WTC11 (cell line): ENCODE data around the gene N4BP2L2. TPM values are rescaled to one million over a fixed set of nuclear protein-coding genes. Genes with fewer than 3 reads are reported as not detected.

ENCODE experiments used
- ATAC-seq: fragments of 200-7000 bp; cut with Tn5 transposase; 2 replicates; pipeline ENCODE4 v1.10.0; 2021; ENCODE audit warnings: mild to moderate bottlenecking, moderate library complexity
- CTCF ChIA-PET: fragments of 300-600 bp; sonication (Branson Sonifier 250); formaldehyde crosslinking; loops from one replicate; lab custom pipeline; 2021; ENCODE audit warnings: antibody characterized with exemption; lab: Charles Lee
- POLR2A ChIA-PET: fragments of 350-600 bp; sonication (Branson Sonifier 250); formaldehyde crosslinking; loops from one replicate; lab custom pipeline; 2021; ENCODE audit warnings: antibody characterized with exemption; lab: Charles Lee
- DNase-seq: peaks from one replicate; pipeline ENCODE4 v3.0.0; 2021; ENCODE audit warnings: low spot score
- H3K27ac Mint-ChIP-seq: 2 replicates; pipeline ENCODE4 v1.8.0; 2021; ENCODE audit warnings: mixed read lengths
- H3K27me3 Mint-ChIP-seq: 2 replicates; pipeline ENCODE4 v1.8.0; 2021; ENCODE audit warnings: low read depth, mild to moderate bottlenecking, moderate library complexity, mixed read lengths
- H3K36me3 Mint-ChIP-seq: 2 replicates; pipeline ENCODE4 v1.8.0; 2021; ENCODE audit warnings: mixed read lengths
- H3K4me1 Mint-ChIP-seq: 2 replicates; pipeline ENCODE4 v1.8.0; 2022; ENCODE audit warnings: mixed read lengths
- H3K4me3 Mint-ChIP-seq: 2 replicates; pipeline ENCODE4 v1.8.0; 2021; ENCODE audit warnings: mild to moderate bottlenecking, moderate library complexity, mixed read lengths
- H3K9me3 Mint-ChIP-seq: 2 replicates; pipeline ENCODE4 v1.8.0; 2021; ENCODE audit warnings: mixed read lengths
- ATF1 ChIP-seq: sonication (generic); formaldehyde crosslinking; IDR thresholded peaks from 2 replicates; pipeline ENCODE4 v1.8.1; 2023; ENCODE audit warnings: mild to moderate bottlenecking, moderate library complexity, missing genetic modification reagents
- GABPB1 ChIP-seq: sonication (generic); formaldehyde crosslinking; IDR thresholded peaks from 2 replicates; pipeline ENCODE4 v1.8.1; 2023; ENCODE audit warnings: mild to moderate bottlenecking, missing genetic modification reagents
- GRHL2 ChIP-seq: fragments of 250-450 bp; sonication (Bioruptor Pico); IDR thresholded peaks from 2 replicates; pipeline ENCODE4 v1.8.0; 2022; ENCODE audit warnings: mild to moderate bottlenecking, moderate library complexity; ENCODE audit not compliant: insufficient replicate concordance, severe bottlenecking
- JAZF1 ChIP-seq: fragments of 250-450 bp; sonication (Bioruptor Pico); IDR thresholded peaks from 2 replicates; pipeline ENCODE4 v1.9.0; 2021; ENCODE audit warnings: moderate library complexity, mild to moderate bottlenecking, inconsistent platforms
- KAT7 ChIP-seq: sonication (generic); formaldehyde crosslinking; IDR thresholded peaks from 2 replicates; pipeline ENCODE4 v1.8.1; 2023; ENCODE audit warnings: missing genetic modification reagents, mild to moderate bottlenecking, borderline replicate concordance
- TEAD1 ChIP-seq: sonication (generic); formaldehyde crosslinking; IDR thresholded peaks from 2 replicates; pipeline ENCODE4 v1.8.0; 2022; ENCODE audit warnings: mild to moderate bottlenecking, missing genetic modification reagents
- TEAD4 ChIP-seq: sonication (generic); formaldehyde crosslinking; IDR thresholded peaks from 2 replicates; pipeline ENCODE4 v1.8.0; 2022; ENCODE audit warnings: mild to moderate bottlenecking, missing genetic modification reagents
- ZNF138 ChIP-seq: sonication (generic); formaldehyde crosslinking; conservative IDR thresholded peaks from 2 replicates; pipeline ENCODE4 v1.8.1; 2022; ENCODE audit warnings: mild to moderate bottlenecking, moderate library complexity, missing genetic modification reagents
- total RNA-seq: library from RNA; stranded (reverse); gene quantifications from 3 replicates; pipeline ENCODE4 v1.2.3, GENCODE V29; 2021
- TF ChIP-seq, protein P1 (sequence below): sonication (generic); formaldehyde crosslinking; IDR thresholded peaks from 2 replicates; pipeline ENCODE4 v1.8.1; 2023; ENCODE audit warnings: mild to moderate bottlenecking, missing genetic modification reagents
- TF ChIP-seq, protein P2 (sequence below): sonication (generic); formaldehyde crosslinking; IDR thresholded peaks from 2 replicates; pipeline ENCODE4 v1.8.1; 2023; ENCODE audit warnings: mild to moderate bottlenecking, missing genetic modification reagents, moderate library complexity
- TF ChIP-seq, protein P3 (sequence below): sonication (generic); formaldehyde crosslinking; IDR thresholded peaks from 2 replicates; pipeline ENCODE4 v1.8.0; 2023; ENCODE audit warnings: missing genetic modification reagents, mild to moderate bottlenecking, borderline replicate concordance
- TF ChIP-seq, protein P4 (sequence below): fragments of 250-450 bp; sonication (Bioruptor Pico); conservative IDR thresholded peaks from 2 replicates; pipeline ENCODE4 v1.9.0; 2021; ENCODE audit warnings: mild to moderate bottlenecking
- TF ChIP-seq, protein P5 (sequence below): sonication (generic); formaldehyde crosslinking; IDR thresholded peaks from 2 replicates; pipeline ENCODE4 v1.8.1; 2022; ENCODE audit warnings: low read depth, missing genetic modification reagents, borderline replicate concordance

N4BP2L2 gene
- total RNA-seq, 1 experiment from 2014 or later, result 68.9 TPM

DNA sequence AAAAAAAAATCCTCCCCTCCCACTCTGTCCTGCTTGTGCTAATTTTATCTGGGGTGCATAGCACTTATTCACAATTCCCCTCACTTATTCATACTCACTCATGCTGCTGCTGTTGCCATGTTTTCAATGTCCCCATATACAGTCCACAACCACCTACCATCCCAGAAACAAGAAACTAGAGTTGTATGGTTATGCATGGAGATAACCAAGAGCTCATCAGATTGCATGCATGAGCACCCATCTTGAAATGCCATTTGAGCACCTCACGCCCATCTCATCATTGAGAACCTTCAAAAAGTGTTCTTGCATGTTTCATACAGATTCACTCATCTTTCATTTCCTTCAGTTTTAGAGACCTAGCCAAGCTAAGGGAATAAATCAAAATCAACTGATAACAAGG lies 15.1 kb upstream of the N4BP2L2 start:
- TF ChIP-seq, protein P1, sequence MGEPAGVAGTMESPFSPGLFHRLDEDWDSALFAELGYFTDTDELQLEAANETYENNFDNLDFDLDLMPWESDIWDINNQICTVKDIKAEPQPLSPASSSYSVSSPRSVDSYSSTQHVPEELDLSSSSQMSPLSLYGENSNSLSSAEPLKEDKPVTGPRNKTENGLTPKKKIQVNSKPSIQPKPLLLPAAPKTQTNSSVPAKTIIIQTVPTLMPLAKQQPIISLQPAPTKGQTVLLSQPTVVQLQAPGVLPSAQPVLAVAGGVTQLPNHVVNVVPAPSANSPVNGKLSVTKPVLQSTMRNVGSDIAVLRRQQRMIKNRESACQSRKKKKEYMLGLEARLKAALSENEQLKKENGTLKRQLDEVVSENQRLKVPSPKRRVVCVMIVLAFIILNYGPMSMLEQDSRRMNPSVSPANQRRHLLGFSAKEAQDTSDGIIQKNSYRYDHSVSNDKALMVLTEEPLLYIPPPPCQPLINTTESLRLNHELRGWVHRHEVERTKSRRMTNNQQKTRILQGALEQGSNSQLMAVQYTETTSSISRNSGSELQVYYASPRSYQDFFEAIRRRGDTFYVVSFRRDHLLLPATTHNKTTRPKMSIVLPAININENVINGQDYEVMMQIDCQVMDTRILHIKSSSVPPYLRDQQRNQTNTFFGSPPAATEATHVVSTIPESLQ (CRISPR knock-in tag), result no peak
- Mint-ChIP-seq H3K9me3 (no peaks in the 10 kb centered on the region), H3K27ac (no peak overlapping the region), H3K4me3 (no peak overlapping the region), H3K36me3 (no peaks in the 10 kb centered on the region), H3K27me3 (no peaks in the 10 kb centered on the region), H3K4me1 (no peaks in the 10 kb centered on the region)
- DNase-seq (no peak), ATAC-seq (no peak)
- ChIA-PET POLR2A (no interaction called here), CTCF (interaction anchor here (2.4 kb wide), 1 partner anchor 27 kb away, joined by 8 read pairs; no protein-coding TSS in a partner anchor)

DNA sequence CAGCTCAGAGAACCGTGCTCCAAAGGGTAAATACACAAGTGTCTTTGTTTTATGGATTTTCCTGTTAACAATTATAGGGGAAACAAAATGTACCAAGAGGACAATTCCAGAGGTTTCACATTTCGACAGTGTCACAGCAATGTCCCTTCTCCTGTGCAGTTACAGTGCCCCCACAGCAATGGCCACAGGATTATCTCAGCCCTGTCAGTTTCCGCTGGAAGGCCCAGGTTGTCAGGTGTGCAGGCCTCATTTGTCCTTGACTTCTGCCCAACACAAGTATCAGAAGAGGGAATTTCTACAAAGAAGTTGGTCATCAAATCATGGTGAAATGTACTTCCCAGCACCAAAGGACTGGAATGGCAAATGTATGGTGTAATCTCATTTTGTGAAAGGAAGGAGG lies 11.2 kb upstream of the N4BP2L2 start:
- no peak for TF ChIP-seq JAZF1 (CRISPR knock-in tag)
- Mint-ChIP-seq H3K27me3 (no peaks in the 10 kb centered on the region; the same call in 1 of the 2 replicates), H3K4me3 (no peak overlapping the region), H3K36me3 (no peaks in the 10 kb centered on the region), H3K9me3 (no peaks in the 10 kb centered on the region), H3K4me1 (no peaks in the 10 kb centered on the region), H3K27ac (no peak overlapping the region)
- CTCF ChIA-PET, result no interaction called here
- POLR2A ChIA-PET, result no interaction called here
- no peak for ATAC-seq
- no peak for DNase-seq

DNA sequence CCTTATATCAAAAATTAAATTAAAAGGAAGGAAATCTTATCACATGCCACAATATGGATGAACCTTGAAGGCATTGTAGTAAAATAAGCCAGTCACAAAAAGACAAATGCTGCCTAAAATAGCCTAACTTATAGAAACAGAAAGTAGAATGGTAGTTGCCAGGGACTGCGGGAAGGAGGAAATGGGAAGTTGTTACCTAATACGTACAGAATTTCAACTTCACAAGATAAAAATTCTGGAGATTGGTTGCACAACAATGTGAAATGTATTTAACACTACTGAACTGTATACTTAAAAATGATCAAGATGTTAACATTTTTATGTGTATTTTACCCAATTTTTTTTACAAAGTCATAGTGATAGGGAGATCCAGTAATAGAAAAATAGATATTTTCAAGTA lies 10.2 kb upstream of the N4BP2L2 start:
- H3K36me3 Mint-ChIP-seq, result no peaks in the 10 kb centered on the region
- no peak for ATAC-seq
- H3K9me3 Mint-ChIP-seq, result no peaks in the 10 kb centered on the region
- ChIA-PET CTCF (no interaction called here), POLR2A (no interaction called here)
- no peak overlapping the region for H3K27ac Mint-ChIP-seq
- H3K27me3 Mint-ChIP-seq, result no peaks in the 10 kb centered on the region; the same call in 1 of the 2 replicates
- H3K4me1 Mint-ChIP-seq, result no peaks in the 10 kb centered on the region
- DNase-seq, result no peak
- no peak overlapping the region for H3K4me3 Mint-ChIP-seq
- TF ChIP-seq GABPB1 (CRISPR knock-in tag) (no peak), KAT7 (no peak), JAZF1 (CRISPR knock-in tag) (no peak), GRHL2 (CRISPR knock-in tag) (no peak), TEAD4 (CRISPR knock-in tag) (no peak), ZNF138 (CRISPR knock-in tag) (no peak), ATF1 (no peak), TEAD1 (CRISPR knock-in tag) (no peak)
- TF ChIP-seq, protein P2, sequence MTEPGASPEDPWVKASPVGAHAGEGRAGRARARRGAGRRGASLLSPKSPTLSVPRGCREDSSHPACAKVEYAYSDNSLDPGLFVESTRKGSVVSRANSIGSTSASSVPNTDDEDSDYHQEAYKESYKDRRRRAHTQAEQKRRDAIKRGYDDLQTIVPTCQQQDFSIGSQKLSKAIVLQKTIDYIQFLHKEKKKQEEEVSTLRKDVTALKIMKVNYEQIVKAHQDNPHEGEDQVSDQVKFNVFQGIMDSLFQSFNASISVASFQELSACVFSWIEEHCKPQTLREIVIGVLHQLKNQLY (CRISPR knock-in tag), result no peak
- TF ChIP-seq, protein P3, sequence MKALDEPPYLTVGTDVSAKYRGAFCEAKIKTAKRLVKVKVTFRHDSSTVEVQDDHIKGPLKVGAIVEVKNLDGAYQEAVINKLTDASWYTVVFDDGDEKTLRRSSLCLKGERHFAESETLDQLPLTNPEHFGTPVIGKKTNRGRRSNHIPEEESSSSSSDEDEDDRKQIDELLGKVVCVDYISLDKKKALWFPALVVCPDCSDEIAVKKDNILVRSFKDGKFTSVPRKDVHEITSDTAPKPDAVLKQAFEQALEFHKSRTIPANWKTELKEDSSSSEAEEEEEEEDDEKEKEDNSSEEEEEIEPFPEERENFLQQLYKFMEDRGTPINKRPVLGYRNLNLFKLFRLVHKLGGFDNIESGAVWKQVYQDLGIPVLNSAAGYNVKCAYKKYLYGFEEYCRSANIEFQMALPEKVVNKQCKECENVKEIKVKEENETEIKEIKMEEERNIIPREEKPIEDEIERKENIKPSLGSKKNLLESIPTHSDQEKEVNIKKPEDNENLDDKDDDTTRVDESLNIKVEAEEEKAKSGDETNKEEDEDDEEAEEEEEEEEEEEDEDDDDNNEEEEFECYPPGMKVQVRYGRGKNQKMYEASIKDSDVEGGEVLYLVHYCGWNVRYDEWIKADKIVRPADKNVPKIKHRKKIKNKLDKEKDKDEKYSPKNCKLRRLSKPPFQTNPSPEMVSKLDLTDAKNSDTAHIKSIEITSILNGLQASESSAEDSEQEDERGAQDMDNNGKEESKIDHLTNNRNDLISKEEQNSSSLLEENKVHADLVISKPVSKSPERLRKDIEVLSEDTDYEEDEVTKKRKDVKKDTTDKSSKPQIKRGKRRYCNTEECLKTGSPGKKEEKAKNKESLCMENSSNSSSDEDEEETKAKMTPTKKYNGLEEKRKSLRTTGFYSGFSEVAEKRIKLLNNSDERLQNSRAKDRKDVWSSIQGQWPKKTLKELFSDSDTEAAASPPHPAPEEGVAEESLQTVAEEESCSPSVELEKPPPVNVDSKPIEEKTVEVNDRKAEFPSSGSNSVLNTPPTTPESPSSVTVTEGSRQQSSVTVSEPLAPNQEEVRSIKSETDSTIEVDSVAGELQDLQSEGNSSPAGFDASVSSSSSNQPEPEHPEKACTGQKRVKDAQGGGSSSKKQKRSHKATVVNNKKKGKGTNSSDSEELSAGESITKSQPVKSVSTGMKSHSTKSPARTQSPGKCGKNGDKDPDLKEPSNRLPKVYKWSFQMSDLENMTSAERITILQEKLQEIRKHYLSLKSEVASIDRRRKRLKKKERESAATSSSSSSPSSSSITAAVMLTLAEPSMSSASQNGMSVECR (CRISPR knock-in tag), result no peak
- TF ChIP-seq, protein P4, sequence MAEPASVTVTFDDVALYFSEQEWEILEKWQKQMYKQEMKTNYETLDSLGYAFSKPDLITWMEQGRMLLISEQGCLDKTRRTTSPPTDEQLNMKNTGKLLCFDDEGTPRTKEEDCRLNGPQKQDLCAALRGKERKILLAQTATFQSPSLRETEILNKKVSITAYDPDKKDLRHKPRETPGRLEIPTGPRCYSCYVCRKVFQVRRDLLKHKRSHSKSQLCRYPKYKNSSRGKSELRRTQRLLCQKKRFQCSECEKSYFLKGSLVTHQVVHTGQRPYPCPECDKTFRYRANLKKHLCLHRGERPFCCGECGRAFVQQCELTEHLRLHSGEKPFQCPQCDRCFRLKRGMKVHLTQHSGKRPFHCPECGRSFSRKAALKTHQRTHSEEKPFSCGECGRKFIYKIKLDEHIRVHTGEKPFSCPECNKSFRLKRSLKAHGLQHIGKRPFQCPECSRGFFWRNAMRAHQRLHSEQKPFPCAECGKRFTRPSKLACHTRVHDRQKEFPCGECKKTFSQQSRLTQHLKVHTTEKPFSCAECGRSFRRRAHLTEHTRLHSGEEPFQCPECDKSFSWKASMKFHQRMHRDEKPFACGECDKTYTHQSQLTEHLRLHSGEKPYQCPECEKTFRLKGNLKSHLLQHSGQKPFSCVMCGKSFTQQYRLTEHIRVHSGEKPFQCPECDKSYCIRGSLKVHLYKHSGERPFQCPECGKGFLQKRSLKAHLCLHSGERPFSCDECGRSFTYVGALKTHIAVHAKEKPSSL (CRISPR knock-in tag), result no peak
- TF ChIP-seq, protein P1 (CRISPR knock-in tag), result no peak
- TF ChIP-seq, protein P5, sequence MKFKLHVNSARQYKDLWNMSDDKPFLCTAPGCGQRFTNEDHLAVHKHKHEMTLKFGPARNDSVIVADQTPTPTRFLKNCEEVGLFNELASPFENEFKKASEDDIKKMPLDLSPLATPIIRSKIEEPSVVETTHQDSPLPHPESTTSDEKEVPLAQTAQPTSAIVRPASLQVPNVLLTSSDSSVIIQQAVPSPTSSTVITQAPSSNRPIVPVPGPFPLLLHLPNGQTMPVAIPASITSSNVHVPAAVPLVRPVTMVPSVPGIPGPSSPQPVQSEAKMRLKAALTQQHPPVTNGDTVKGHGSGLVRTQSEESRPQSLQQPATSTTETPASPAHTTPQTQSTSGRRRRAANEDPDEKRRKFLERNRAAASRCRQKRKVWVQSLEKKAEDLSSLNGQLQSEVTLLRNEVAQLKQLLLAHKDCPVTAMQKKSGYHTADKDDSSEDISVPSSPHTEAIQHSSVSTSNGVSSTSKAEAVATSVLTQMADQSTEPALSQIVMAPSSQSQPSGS (CRISPR knock-in tag), result no peak
